GM12864 (cell line): ENCODE data around the gene OR8B3.
"Not testable (repeated sequence)": the region's sequence is repeated elsewhere in the genome, so short reads cannot be mapped to it uniquely, and the experiment has no call there.

Experiments
- DNase-seq: peaks from one replicate; pipeline ENCODE4 v3.0.0-alpha.2; 2011; ENCODE audit warnings: low read depth
- H3K4me3 ChIP-seq: 2 replicates; pipeline ENCODE4 v1.5.1; 2011; ENCODE audit warnings: mild to moderate bottlenecking, low read depth, low read length, control low read depth
- CTCF ChIP-seq: IDR thresholded peaks from 2 replicates; pipeline ENCODE4 v1.5.1; 2011; ENCODE audit warnings: low read depth, mild to moderate bottlenecking, moderate library complexity, low read length, control low read depth, inconsistent platforms; ENCODE audit errors: missing control alignments

The OR8B3 gene

GRCh38 chr11:124405581-124405980 is 6.8 kb upstream of the OR8B3 start:
- H3K4me3 ChIP-seq, result no peak overlapping the region
- DNase-seq, result no peak
- no peak for TF ChIP-seq CTCF

DNA sequence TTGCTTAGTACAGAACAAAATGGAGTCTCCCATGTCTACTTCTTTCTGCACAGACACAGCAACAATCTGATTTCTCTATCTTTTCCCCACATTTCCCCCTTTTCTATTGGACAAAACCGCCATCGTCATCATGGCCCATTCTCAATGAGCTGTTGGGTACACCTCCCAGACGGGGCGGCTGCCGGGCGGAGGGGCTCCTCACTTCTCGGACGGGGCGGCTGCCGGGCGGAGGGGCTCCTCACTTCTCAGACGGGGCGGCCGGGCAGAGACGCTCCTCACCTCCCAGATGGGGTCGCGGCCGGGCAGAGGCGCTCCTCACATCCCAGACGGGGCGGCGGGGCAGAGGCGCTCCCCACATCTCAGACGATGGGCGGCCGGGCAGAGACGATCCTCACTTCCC is 4.4 kb upstream of the OR8B3 start:
- H3K4me3 ChIP-seq, DNase-seq: not testable (repeated sequence)

DNA sequence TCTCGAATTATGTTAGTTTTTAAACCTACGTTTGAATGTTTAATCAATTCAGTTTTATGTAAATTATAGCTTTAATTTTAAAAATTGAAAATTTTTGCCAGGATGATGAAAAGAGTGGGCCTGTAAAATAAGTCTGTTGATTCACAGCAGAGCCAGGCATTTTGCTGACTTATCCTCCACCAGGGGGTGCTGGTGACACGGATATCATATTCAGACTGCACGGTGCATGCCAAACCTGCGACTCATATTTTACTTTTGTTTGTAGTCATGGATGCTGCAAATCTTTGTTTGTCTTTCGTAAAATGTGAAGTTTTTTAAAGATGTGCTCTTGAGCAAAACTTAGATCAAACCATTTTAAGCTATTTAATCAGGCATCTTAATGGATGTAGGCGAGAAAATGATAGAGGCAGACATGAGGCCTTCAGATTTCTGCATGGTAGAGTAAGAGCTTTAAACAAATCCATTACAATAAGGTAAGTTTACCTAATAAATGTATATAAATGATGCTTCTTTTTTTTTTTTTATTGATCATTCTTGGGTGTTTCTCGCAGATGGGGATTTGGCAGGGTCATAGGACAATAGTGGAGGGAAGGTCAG is 3.6 kb upstream of the OR8B3 start:
- TF ChIP-seq CTCF, result peak; percentile 78
- no peak overlapping the region for H3K4me3 ChIP-seq
- peak; percentile 10 for DNase-seq

- not testable (repeated sequence) for H3K4me3 ChIP-seq, DNase-seq
These were observed 2.0 kb downstream of the OR8B3 start for GRCh38 chr11:124396847-124397246.

DNA sequence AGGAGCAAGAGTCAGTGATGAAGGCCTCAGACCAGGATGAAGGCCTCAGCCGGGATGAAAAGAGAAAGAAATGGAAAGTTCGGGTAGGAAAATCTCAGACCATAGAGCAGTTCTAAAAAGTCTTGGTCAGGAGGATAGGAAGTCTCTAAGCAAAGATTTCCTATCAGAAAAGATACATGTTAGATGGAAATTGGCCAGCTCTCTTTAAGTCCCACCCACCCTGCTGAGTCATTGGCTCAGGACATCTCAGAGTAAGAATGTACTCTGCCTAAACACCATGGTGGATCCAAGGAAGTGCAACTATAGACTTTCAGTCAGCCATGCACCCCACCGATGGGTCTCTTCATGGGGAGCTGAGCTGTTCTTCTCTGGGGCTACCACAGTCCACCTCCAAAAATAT is 4.4 kb downstream of the OR8B3 start:
- no peak for TF ChIP-seq CTCF
- DNase-seq, result no peak
- no peak overlapping the region for H3K4me3 ChIP-seq

- H3K4me3 ChIP-seq, result no peak within 1 kb of the TSS
- DNase-seq, result no peak
- no peak for TF ChIP-seq CTCF
These were observed 14.4 kb downstream of the OR8B3 start, which contains the start of gene OR8B2 for GRCh38 chr11:124384399-124384798. TSS of gene OR8B2 (minus strand) at chr11:124384499. CDS start at chr11:124383343, 1,156 bp downstream.

DNA sequence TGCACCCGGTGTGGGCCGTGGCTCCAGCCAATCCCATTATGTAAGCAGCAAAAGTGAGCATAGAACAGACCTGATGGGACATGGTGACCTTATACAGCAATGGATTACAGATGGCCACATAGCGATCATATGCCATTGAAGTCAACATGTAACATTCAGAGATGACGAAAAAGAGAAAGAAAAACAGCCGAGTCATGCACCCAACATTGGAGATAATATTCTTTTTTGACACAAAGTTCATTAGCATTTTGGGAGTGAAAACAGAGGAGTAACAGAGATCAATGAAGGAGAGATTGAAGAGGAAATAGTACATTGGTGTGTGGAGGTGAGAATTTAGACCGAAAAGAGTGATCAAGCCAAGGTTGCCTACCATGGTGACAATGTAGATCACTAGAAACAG is 16.0 kb downstream of the OR8B3 start:
- not testable (repeated sequence) for DNase-seq, H3K4me3 ChIP-seq

GRCh38 chr11:124380585-124380984 is 18.2 kb downstream of the OR8B3 start:
- H3K4me3 ChIP-seq, result no peak overlapping the region
- TF ChIP-seq CTCF, result no peak
- DNase-seq, result no peak

GRCh38 chr11:124376280-124376679 is 22.5 kb downstream of the OR8B3 start:
- TF ChIP-seq CTCF, result no peak
- no peak overlapping the region for H3K4me3 ChIP-seq
- DNase-seq, result no peak
